Mesenteric fat pad (tissue), 1 donor: ENCODE measurements around the gene SUGCT. TPM values are rescaled to one million over a fixed set of nuclear protein-coding genes. Genes with fewer than 3 reads are reported as not detected.

Source experiments
- DNase-seq: peaks from one replicate; pipeline ENCODE4 v3.0.0-alpha.2; 2020; ENCODE audit warnings: low spot score
- total RNA-seq: library from RNA; stranded (reverse); fragmentation: NEBNext Ultra II Directional; extraction: Animal tissue kit (Norgen Biotek cat#: 25700); gene quantifications from one replicate; pipeline ENCODE4 v1.2.1, GENCODE V29; 2021
- donor health status: DM: yes; HTN: yes; CAD: no.

SUGCT gene
- total RNA-seq, 1 donor from 2014 or later = 2.9 TPM

GRCh38 chr7:40709062-40709964, 574.5 kb downstream of the SUGCT start:
- DNase-seq = no peak

GRCh38 chr7:40711706-40712105, 576.9 kb downstream of the SUGCT start:
- no peak for DNase-seq

- DNase-seq = no peak
These were observed 579.7 kb downstream of the SUGCT start for GRCh38 chr7:40714363-40715052.

GRCh38 chr7:40715053-40715430, 580.2 kb downstream of the SUGCT start:
- DNase-seq = no peak

DNA sequence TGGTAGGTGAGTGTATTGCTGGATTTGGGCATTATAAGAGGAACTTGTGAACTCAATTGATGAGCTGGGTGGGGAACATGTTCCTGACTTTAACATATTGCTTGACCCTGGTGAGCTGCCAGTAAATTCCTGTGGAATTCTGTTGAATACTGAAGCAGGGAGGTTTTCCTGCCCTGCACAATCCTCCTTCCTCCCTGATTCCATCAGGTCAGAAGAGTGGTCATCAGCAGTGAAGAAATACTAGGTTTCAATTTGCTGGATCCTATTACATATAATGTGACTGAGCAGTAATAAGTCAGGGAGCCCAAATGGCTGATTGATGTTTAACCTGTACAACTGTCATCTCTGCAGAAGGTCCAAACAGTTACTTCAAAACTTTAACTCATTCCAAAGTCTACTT, 581.2 kb downstream of the SUGCT start:
- DNase-seq = no peak

DNA sequence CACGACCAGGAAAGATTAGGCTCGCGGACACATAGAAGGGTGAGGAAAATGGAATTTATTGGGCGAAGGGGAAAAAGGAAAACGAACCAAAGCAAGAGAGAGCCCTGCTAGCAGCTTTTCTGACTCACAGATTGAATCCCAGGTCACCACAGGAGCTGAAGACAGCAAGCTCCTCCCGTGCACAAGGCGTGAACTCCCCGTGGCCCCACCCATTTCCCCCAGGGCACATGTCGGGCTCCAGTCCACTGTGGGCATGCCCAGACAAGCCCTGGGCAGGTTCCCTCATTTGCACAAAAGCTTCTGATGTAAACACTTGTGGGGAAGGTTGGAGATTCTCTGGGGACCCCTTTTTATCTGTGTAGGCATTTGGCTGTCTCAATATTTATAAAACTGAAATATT, 582.4 kb downstream of the SUGCT start:
- DNase-seq = no peak

DNA sequence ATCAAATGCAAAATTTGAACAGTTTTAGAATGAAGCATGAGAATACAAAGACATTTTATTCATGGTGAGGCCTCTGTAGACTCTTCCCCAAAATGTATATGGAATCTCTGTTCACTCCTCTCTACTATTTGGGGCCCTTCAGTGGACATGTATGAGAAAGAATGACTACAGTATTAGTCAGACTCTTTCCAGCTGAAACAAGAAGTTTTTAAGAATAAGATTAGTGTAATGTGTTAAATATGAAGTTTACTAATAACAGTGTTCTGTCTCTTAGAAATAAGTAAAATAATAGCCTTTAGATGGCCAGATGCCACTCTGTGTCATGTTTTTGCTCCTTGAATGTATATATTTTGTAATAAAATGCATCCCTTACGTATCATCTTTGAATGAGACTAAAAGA, 585.6 kb downstream of the SUGCT start:
- no peak for DNase-seq

GRCh38 chr7:40721342-40721949, 586.6 kb downstream of the SUGCT start:
- no peak for DNase-seq

GRCh38 chr7:40722242-40722641, 587.4 kb downstream of the SUGCT start:
- no peak for DNase-seq

DNA sequence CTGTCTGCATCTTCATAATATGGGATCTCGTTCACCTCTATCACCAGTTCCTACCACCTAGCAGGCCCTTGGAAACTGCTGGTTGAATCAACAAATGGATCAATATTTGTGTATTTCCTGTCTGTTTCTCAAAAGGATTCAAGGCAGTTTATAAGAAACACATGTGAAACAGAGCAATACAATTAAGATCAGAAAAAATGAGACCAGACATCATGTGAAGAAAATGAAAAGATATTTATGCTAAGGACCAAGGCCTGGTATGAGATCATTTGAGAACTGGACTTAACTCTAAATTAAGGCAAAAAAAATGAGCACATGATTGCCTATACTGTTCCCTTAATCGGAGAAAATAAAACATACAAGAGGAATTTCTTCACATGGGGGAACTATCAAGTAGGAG, 589.0 kb downstream of the SUGCT start:
- no peak for DNase-seq

DNA sequence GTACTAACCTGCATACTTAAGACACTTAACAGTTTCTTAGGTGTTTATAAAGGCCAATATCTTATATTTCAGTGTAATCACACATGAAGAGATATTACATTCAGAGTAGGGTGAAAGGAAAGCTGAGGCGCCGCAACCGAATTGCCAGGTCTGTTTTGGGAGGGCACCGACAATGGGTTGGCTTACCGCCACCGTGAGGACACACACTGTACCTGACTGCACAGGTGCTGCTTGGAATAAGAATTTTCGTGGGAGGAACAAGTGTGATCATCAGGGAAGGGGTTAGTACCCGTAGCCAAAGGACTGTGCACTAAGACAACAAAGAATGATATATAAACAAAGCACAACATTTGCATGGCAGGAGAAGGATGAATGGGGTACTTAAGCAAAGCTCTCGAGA, 591.8 kb downstream of the SUGCT start:
- no peak for DNase-seq

GRCh38 chr7:40733114-40733513, 598.3 kb downstream of the SUGCT start:
- no peak for DNase-seq

DNA sequence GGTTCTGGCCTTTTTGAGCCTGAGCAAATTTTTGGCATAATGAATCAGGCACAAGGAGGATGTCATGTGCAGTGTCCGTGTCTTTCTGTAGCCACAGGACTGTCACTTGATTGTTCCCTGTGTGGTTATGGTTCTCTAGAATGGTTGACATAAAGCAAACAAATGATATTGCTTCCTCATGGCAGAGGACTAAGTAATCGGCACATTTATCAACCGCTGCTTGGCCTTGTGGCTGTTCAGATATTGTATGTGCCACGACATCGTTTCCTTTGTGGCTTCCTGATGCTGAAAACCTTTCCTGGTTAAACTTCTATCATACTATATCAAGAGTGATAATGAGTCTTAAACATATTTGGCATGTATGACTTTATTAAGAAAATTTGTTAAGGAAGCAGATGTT, 598.8 kb downstream of the SUGCT start:
- DNase-seq = no peak

DNA sequence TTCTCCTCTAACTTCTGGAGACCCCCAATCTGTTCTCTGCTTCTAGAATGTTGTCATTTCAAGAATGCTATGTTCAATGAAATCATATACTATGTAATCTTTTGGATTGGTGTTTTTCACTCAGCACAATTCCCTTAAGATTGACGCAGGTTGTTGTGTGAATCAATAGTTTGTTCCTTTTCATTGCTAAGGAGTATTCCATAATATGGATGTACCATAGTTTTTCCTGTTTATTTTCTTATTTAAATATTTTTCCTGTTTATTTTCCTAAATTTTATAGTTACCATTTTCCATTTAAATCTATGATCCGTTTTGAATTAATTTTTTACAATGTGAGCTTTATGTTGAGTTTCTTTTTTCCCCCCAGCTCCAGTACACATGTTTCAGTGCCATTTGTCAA, 604.5 kb downstream of the SUGCT start:
- no peak for DNase-seq

DNA sequence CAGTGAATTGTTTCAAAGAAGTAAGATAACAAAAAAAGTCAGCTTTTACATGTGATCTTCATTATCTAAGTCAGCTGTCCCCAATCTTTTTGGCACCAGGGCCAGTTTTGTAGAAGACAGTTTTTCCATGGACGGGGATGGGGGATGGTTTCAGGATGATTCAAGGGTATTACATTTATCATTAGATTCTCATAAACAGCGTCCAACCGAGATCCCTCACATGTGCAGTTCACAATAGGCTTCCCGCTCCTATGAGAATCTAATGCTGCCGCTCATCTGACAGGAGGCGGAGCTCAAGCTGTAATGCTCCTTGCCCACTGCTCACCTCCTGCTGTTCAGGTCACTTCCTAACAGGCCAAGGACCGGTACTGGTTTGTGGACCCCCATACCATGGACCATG, 607.5 kb downstream of the SUGCT start:
- no peak for DNase-seq

GRCh38 chr7:40746841-40747556, 612.2 kb downstream of the SUGCT start:
- DNase-seq = no peak

GRCh38 chr7:40747856-40748255, 613.1 kb downstream of the SUGCT start:
- no peak for DNase-seq

GRCh38 chr7:40749877-40750276, 615.1 kb downstream of the SUGCT start:
- no peak for DNase-seq

- no peak for DNase-seq
These were observed 618.6 kb downstream of the SUGCT start for GRCh38 chr7:40753455-40753854.

- no peak for DNase-seq
These were observed 620.6 kb downstream of the SUGCT start for GRCh38 chr7:40755438-40755837.

- DNase-seq = no peak
These were observed 622.3 kb downstream of the SUGCT start for GRCh38 chr7:40757109-40757508.

DNA sequence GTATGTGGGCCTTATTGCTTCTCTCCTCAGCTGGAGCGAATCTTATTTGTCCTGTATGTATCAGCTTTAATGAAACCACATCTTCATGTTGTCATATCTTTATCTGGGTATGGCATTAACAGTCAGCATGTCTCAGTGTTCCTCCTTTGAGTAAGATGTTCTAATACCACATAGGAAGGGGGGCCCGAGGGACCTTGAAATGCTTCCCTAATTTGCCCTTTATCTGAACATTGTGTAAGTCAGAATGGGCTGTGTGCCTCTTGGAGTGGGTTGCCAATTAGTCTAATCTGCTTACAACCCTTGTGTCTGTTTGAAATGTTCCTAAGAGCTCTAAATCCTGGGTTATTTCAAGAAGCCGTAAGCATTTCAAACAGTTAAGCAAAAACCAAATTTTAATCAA, 623.8 kb downstream of the SUGCT start:
- no peak for DNase-seq
